Measurements from ENCODE around the gene IL5. TPM values are rescaled to one million over a fixed set of nuclear protein-coding genes. Genes with fewer than 3 reads are reported as not detected.
A peak's percentile ranks its signal among the peaks of the same experiment; 100 is the strongest.

Gene IL5
- total RNA-seq, 5 donors from 2014 or later (not counting 1 experiment from before 2014, with no cell fraction given): 1.2 TPM; not detected in 4

DNA sequence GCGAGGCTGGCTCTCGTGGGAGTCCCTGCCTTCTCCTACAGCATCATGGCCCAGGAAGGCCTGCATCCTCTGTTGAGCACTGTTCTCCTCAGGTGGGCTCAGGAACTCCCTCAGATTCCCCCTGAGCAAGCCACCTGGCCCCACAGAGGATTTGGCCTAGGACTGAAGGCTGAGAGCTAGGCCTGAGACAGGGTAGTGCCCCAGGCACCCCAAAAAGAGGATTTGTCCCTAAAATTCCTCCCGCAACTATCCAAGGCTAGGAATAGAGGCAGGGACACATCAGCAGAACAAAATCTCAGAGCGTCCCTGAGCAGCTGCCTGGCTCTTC lies 41.7 kb downstream of the IL5 start:
- peaks cover 30 to 39% (median 34%) of the 10 kb centered on the region in 3 donors for H3K4me1 Mint-ChIP-seq
- H3K4me3 Mint-ChIP-seq: no peak overlapping the region
- Histone ChIP-seq H3K27me3 (replicated peaks in 1 of 2; ENCODE audit: control insufficient read depth in 2 of 2, extremely low read depth in 1 of 2, insufficient read depth in 2 of 2, low read length in 1 of 2) (no peaks in the 10 kb centered on the region), H3K27ac (ENCODE audit: low read length) (no peak overlapping the region), H3K4me3 (ENCODE audit: control insufficient read depth in 1 of 2, extremely low read depth in 1 of 2, low read length in 1 of 2) (no peak overlapping the region), H3K4me1 (ENCODE audit: control insufficient read depth in 1 of 2, extremely low read depth in 1 of 2, insufficient read depth in 2 of 2, low read length in 2 of 2) (peaks cover 0 to 47% of the 10 kb centered on the region in 2 experiments), H3K9me3 (no peaks in the 10 kb centered on the region), H3K36me3 (ENCODE audit: control insufficient read depth in 2 of 2, extremely low read depth in 1 of 2, insufficient read depth in 1 of 2, low read length in 1 of 2) (no peaks in the 10 kb centered on the region)
- ChIA-PET CTCF (interaction anchor here (0.7 to 5.0 kb wide), 15 partner anchors 10 to 263 kb away, joined by 3 to 72 read pairs (median 6); partner anchors contain the start of gene IRF1 (in 1 of the 2)), POLR2A (no interaction called here)
- no peaks in the 10 kb centered on the region for H3K36me3 Mint-ChIP-seq
- ATAC-seq (replicated peaks in 1 of 4) (no peak), DNase-seq (no peak)
- WGBS (ENCODE audit: insufficient coverage): 90% methylated on average over 4 of the region's 4 CpGs
- H3K27ac Mint-ChIP-seq: no peak overlapping the region
- H3K27me3 Mint-ChIP-seq: peaks cover 0 to 7% of the 10 kb centered on the region in 2 donors
- H3K9me3 Mint-ChIP-seq: no peaks in the 10 kb centered on the region

DNA sequence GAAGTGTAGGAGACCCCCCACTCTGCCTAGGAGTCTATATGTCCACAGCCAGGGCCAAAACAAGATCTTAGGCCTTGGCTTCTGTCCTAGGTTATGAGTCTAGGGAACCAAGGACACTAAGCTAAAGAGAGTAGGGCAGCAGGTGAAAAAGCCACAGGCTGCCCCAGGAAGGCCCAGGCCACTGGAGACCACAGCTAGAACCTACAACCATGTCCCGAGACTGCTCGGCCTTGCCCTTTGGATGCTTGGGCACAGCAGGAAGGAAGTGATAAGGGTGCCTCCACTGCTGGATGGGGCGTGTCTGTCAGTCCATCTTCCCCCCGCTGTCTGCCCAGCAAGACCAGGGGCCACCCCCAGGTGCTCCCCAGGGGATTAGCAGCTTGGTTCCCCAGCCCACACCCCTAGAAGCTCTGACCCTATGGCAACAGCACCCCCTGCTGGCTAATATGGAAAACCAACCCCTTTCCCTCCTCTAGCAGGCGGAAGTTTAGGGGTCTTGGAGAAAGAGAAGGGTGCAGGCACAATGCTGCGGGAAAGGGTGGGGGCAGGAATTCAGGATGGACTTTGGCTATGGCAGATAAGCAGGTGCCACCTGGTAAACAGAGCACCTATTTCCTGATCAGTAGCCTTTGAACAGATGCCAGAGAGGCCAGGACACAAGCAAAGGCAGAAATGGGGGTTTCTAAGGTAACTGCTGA lies 42.2 kb downstream of the IL5 start:
- Mint-ChIP-seq H3K4me1 (peaks cover 30 to 39% (median 37%) of the 10 kb centered on the region in 3 donors), H3K9me3 (no peaks in the 10 kb centered on the region), H3K4me3 (no peak overlapping the region), H3K27ac (peak overlapping the region; percentile 77 to 99), H3K36me3 (no peaks in the 10 kb centered on the region), H3K27me3 (peaks cover 0 to 3% of the 10 kb centered on the region in 2 donors)
- Histone ChIP-seq H3K4me3 (ENCODE audit: control insufficient read depth in 1 of 2, extremely low read depth in 1 of 2, low read length in 1 of 2) (no peak overlapping the region), H3K36me3 (ENCODE audit: control insufficient read depth in 2 of 2, extremely low read depth in 1 of 2, insufficient read depth in 1 of 2, low read length in 1 of 2) (no peaks in the 10 kb centered on the region), H3K27ac (ENCODE audit: low read length) (peak overlapping the region; percentile 92), H3K9me3 (no peaks in the 10 kb centered on the region), H3K4me1 (ENCODE audit: control insufficient read depth in 1 of 2, extremely low read depth in 1 of 2, insufficient read depth in 2 of 2, low read length in 2 of 2) (peaks cover 0 to 47% of the 10 kb centered on the region in 2 experiments), H3K27me3 (replicated peaks in 1 of 2; ENCODE audit: control insufficient read depth in 2 of 2, extremely low read depth in 1 of 2, insufficient read depth in 2 of 2, low read length in 1 of 2) (no peaks in the 10 kb centered on the region)
- peak; percentile 23 to 45 (median 30) for ATAC-seq (replicated peaks in 1 of 4)
- peak in 34 of 35 experiments; percentile 51 to 91 (median 70) for DNase-seq
- WGBS (ENCODE audit: insufficient coverage): 45% methylated on average over 4 of the region's 6 CpGs
- ChIA-PET POLR2A (interaction anchor here (0.7 to 0.8 kb wide), 5 partner anchors 10 to 1611 kb away, joined by 3 to 8 read pairs (median 3); partner anchors contain the start of gene IRF1 (in 2 of the 2)), CTCF (interaction anchor here (0.6 to 5.0 kb wide), 35 partner anchors 8 to 729 kb away, joined by 3 to 72 read pairs (median 4); partner anchors contain the start of genes IRF1 (in 1 of the 2) and SLC22A5 (in 1 of the 2))

DNA sequence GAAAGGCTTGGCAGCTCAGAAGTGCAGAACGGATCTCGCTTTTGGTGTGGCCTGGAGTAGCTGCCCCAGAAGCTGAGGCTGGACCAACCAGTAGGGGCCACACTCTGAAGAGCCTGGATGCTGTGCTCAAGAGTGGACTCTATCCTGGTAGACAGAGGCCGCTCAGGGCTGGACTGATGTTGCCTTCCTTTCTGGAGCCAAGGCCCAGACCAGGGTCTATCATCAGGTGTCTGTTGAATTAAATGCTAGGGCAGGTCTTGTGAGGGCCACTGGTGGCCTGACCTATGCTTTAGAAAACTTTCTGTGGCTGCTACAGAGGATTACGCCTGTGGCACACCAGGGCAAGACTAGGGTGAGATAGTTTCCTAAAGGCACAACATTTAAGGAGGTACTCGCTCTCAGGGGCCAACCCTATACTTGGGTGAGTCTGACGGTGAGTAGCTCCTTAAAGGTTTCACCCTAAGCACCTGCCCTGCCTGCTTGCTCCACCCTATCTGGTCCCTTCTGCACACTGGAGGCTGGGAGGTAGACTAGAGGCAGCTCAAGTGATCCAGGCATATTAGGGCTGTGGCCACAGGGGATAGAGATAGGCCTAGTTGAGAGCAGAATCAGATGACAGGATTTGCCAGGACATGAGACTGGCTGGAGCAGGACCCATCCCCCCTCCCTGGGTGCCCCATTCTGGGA lies 42.9 kb downstream of the IL5 start:
- no peaks in the 10 kb centered on the region for H3K9me3 ChIP-seq
- ChIA-PET POLR2A (interaction anchor here (0.6 to 1.3 kb wide), 7 partner anchors 10 to 1611 kb away, joined by 3 to 8 read pairs (median 4); partner anchors contain the start of gene IRF1 (in 2 of the 2)), CTCF (interaction anchor here (0.6 to 5.0 kb wide), 33 partner anchors 9 to 728 kb away, joined by 3 to 72 read pairs (median 4); partner anchors contain the start of genes IRF1 (in 1 of the 2) and SLC22A5 (in 1 of the 2))
- no peak overlapping the region for H3K4me3 Mint-ChIP-seq
- H3K27ac Mint-ChIP-seq: peak overlapping the region; percentile 77 to 99
- no peaks in the 10 kb centered on the region for H3K27me3 Mint-ChIP-seq
- no peak overlapping the region for H3K4me3 ChIP-seq (ENCODE audit: control insufficient read depth in 1 of 2, extremely low read depth in 1 of 2, low read length in 1 of 2)
- H3K36me3 Mint-ChIP-seq: no peaks in the 10 kb centered on the region
- peak overlapping the region; percentile 92 for H3K27ac ChIP-seq (ENCODE audit: low read length)
- DNase-seq (no peak), ATAC-seq (replicated peaks in 1 of 4) (no peak)
- H3K9me3 Mint-ChIP-seq: no peaks in the 10 kb centered on the region
- H3K4me1 Mint-ChIP-seq: peaks cover 31 to 42% (median 40%) of the 10 kb centered on the region in 3 donors
- no peaks in the 10 kb centered on the region for H3K36me3 ChIP-seq (ENCODE audit: control insufficient read depth in 2 of 2, extremely low read depth in 1 of 2, insufficient read depth in 1 of 2, low read length in 1 of 2)
- 97% methylated on average over 5 of the region's 6 CpGs for WGBS (ENCODE audit: insufficient coverage)
- no peaks in the 10 kb centered on the region for H3K27me3 ChIP-seq (replicated peaks in 1 of 2; ENCODE audit: control insufficient read depth in 2 of 2, extremely low read depth in 1 of 2, insufficient read depth in 2 of 2, low read length in 1 of 2)
- peaks cover under 1 to 53% of the 10 kb centered on the region in 2 experiments for H3K4me1 ChIP-seq (ENCODE audit: control insufficient read depth in 1 of 2, extremely low read depth in 1 of 2, insufficient read depth in 2 of 2, low read length in 2 of 2)

DNA sequence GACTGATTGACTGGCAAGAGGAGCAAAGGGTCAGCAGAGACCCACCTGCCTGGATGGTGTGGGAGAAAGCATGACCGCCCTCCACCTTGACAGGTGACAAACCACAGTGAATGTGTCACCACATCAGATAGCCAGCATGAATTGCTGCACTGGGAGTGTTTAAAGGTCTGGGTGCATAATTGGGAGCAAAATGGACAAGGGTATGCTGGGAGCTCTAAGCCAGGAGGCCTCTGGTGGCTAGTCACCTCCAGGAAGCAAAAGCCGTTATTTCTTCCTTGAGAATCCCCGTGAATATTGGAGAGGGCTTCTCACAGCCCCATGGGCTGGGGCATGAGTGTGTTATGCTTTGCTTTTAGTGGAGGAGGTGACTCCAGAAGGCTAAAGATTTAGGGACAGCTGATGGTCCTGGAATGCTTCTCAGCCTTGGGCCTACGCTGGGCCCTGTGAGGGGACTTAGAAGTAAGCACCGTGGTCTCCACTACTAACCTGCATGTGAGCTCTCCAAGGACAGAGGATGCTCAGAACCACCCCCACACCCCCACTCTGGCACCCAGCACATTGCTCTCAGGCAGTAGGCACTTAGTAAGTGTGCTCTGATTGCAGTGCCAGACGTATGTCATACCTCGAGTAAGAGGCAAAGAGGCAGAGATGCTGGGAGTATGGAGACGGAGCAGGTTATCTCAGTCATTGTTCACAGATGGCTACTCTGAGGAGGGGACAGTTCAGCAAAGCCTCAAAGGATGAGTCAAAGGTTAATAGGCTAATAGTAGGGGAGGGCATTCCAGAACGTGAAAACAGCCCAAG lies 43.7 kb downstream of the IL5 start:
- peaks cover 8 to 60% of the 10 kb centered on the region in 2 experiments for H3K4me1 ChIP-seq (ENCODE audit: control insufficient read depth in 1 of 2, extremely low read depth in 1 of 2, insufficient read depth in 2 of 2, low read length in 2 of 2)
- no peaks in the 10 kb centered on the region for H3K27me3 ChIP-seq (replicated peaks in 1 of 2; ENCODE audit: control insufficient read depth in 2 of 2, extremely low read depth in 1 of 2, insufficient read depth in 2 of 2, low read length in 1 of 2)
- H3K4me3 ChIP-seq (ENCODE audit: control insufficient read depth in 1 of 2, extremely low read depth in 1 of 2, low read length in 1 of 2): no peak overlapping the region
- ATAC-seq (replicated peaks in 1 of 4) (no peak), DNase-seq (no peak)
- Mint-ChIP-seq H3K27me3 (no peaks in the 10 kb centered on the region), H3K27ac (peak overlapping the region; percentile 77 to 99), H3K4me1 (peaks cover 39 to 49% (median 47%) of the 10 kb centered on the region in 3 donors), H3K9me3 (no peaks in the 10 kb centered on the region), H3K4me3 (no peak overlapping the region), H3K36me3 (no peaks in the 10 kb centered on the region)
- H3K36me3 ChIP-seq (ENCODE audit: control insufficient read depth in 2 of 2, extremely low read depth in 1 of 2, insufficient read depth in 1 of 2, low read length in 1 of 2): no peaks in the 10 kb centered on the region
- ChIA-PET CTCF (interaction anchor here (0.9 to 5.0 kb wide), 17 partner anchors 8 to 261 kb away, joined by 3 to 72 read pairs (median 5); partner anchors contain the start of genes IRF1 (in 1 of the 2) and SLC22A5 (in 1 of the 2)), POLR2A (interaction anchor here (0.6 to 1.3 kb wide), 2 partner anchors 9 to 326 kb away, joined by 4 to 5 read pairs; partner anchors contain the start of gene IRF1 (in 1 of the 2))
- peak overlapping the region; percentile 92 for H3K27ac ChIP-seq (ENCODE audit: low read length)
- 47% methylated on average over 4 of the region's 9 CpGs for WGBS (ENCODE audit: insufficient coverage)
- no peaks in the 10 kb centered on the region for H3K9me3 ChIP-seq

DNA sequence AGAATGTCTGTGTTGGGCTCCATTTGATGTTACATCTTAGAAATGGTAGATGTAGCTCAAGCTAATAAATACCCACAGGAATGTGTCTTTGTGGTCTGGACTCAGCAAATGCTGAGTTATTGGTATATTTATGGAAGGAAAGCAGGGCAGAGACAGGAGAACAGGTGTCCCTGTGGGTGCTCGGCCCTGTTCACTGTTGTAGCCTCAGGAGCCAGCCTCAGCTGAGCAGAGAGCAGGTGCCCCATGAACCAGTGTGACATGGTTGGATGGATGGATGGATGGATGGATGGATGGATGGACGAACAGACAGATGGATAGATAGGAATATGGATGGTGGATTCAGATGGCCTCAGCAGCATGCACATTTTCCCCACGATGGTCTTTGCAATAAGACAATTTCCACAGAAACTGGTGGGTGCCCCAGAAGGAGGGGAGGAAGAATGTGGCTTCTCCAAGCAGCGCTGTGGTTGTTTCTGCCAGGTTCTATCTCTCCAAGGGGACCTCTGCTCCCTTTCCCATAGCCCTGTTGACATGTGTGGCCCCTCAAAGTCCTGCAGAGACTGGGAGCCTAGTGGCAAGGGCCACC lies 44.5 kb downstream of the IL5 start:
- Histone ChIP-seq H3K9me3 (no peaks in the 10 kb centered on the region), H3K27me3 (replicated peaks in 1 of 2; ENCODE audit: control insufficient read depth in 2 of 2, extremely low read depth in 1 of 2, insufficient read depth in 2 of 2, low read length in 1 of 2) (no peaks in the 10 kb centered on the region), H3K27ac (ENCODE audit: low read length) (peak overlapping the region; percentile 92), H3K36me3 (ENCODE audit: control insufficient read depth in 2 of 2, extremely low read depth in 1 of 2, insufficient read depth in 1 of 2, low read length in 1 of 2) (no peaks in the 10 kb centered on the region), H3K4me1 (ENCODE audit: control insufficient read depth in 1 of 2, extremely low read depth in 1 of 2, insufficient read depth in 2 of 2, low read length in 2 of 2) (peaks cover 14 to 69% of the 10 kb centered on the region in 2 experiments), H3K4me3 (ENCODE audit: control insufficient read depth in 1 of 2, extremely low read depth in 1 of 2, low read length in 1 of 2) (no peak overlapping the region)
- WGBS (ENCODE audit: insufficient coverage): 64% methylated on average over 3 of the region's 4 CpGs
- POLR2A ChIA-PET: interaction anchor here in 1 of 2 donors (0.6 to 1.3 kb wide), 4 partner anchors 8 to 368 kb away, joined by 3 to 5 read pairs (median 3); partner anchors contain the start of gene IRF1
- H3K4me1 Mint-ChIP-seq: peaks cover 48 to 58% (median 56%) of the 10 kb centered on the region in 3 donors
- DNase-seq: no peak
- H3K27ac Mint-ChIP-seq: peak overlapping the region; percentile 77 to 99
- no peaks in the 10 kb centered on the region for H3K9me3 Mint-ChIP-seq
- CTCF ChIA-PET: interaction anchor here (1.6 to 4.4 kb wide), 3 partner anchors 87 to 112 kb away, joined by 4 to 72 read pairs (median 22); no protein-coding TSS in a partner anchor
- H3K27me3 Mint-ChIP-seq: no peaks in the 10 kb centered on the region
- no peaks in the 10 kb centered on the region for H3K36me3 Mint-ChIP-seq
- no peak for ATAC-seq (replicated peaks in 1 of 4)
- no peak overlapping the region for H3K4me3 Mint-ChIP-seq

All from T-cell (primary cell).